Measurements from ENCODE around the gene SRPRB. TPM values are rescaled to one million over a fixed set of nuclear protein-coding genes. Genes with fewer than 3 reads are reported as not detected.

SRPRB gene
- total RNA-seq, 1 donor from 2014 or later: 42.8 TPM

DNA sequence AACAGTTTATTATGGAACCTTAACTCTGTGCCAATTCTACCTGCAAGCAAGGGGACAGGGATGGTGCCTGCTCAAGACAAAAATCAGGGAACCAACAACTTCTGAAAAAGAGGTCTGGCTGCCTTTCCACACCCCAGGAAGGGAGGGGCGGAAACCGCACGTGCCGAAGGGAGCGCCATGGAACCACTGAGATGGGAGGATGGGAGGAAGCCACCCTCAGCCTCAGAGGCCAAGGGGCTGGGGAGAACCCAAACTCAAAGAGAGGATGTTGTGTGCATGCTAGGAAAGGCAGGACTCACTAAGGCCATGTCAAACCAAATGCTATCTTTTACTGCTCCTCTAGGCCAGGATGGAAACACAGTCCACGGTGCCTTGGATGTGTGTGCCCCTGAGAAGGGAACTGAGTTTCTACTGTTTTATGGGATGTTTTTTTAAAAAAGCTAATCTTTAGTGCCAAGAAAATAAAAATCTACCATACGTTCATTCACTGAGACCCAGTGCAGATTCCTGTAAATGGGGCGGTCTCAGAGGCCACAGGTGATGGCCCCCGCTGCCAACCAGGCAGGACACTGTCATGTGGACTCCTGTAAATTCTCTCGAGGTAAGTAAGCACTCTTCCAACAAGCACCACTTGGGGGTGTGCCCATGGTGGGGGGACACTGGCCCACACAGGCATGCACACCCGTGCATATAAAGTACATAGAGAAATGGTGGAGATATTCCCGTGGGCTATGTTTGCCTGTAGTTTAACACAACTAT is 20.5 kb downstream of the SRPRB start:
- DNase-seq (ENCODE audit: low spot score in 2 of 2) (no peak), FAIRE-seq (no peak)

DNA sequence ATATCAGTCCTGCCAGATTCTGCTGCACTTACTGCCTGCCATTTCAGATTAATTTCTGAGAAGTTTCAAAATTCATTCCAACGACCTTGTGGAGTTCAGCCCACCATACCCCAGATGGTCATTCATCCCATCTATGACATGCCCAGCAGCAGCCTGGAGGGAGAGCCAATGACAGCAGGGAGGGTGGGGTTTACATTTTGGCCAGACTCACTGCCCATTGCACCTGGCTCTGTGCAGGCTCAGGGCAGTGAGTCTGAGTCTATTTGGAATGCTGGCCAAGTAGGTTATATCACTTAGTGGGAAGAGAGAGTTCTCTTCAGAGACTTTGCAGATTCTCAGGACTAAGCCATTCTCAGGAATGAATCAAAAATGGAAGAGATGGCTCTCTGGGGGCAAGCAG is 21.5 kb downstream of the SRPRB start:
- no peak for DNase-seq (ENCODE audit: low spot score in 2 of 2)
- no peak for FAIRE-seq

DNA sequence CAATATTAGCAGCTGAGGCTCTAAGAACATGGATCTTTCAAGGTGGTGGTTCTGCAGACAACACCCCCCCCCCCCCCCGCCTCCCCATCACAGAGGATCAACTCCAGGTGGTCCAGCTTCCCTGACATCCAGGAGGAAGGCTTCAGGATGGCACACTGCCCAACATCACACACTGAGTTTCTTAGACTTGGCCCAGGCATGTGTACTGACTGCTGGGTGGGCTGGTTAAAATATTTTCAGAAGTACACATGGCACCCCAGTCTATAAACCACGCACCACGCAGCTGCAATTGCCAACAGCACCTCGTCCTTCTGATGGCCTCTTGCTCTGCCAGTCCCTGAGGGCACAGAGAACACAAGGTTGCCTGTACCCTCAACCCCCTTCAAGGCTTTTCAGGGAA is 22.1 kb downstream of the SRPRB start:
- no peak for DNase-seq (ENCODE audit: low spot score in 2 of 2)
- no peak for FAIRE-seq

DNA sequence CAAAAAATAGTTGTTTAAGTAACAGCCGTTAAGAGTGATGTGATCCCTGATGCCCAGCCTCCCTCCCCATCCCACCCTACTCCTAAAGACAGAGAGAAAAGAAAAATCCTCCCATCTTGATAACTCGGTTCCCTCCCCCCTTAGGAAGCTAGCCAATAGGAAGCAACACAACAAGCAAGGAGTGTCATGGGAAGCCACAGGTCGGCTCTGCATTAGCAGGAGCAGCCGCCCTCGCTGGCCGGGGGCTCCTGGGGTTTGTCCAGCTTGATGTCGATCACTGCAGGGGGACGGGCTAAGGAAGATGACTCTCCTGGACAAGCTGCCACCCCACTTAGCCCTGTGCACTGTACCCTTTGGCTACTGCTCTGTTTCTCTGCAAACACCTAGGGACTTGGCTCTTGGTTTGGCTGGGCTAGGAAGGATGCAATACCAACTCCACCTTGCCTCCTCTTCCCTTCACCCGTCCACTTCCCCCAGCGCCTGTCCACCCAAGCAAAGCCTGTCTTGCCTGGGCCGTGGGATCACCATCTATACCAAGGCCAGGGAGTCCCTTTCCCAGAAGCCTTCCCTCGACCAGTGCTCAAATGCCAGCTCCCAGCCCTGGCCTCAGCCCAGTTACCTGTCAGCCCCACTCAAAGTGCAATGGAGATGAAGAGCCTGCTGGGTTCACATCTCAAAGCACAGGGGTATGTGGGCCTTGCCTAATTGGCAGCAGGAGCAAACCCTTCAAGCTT is 23.1 kb downstream of the SRPRB start:
- no peak for FAIRE-seq
- DNase-seq (ENCODE audit: low spot score in 2 of 2): no peak

DNA sequence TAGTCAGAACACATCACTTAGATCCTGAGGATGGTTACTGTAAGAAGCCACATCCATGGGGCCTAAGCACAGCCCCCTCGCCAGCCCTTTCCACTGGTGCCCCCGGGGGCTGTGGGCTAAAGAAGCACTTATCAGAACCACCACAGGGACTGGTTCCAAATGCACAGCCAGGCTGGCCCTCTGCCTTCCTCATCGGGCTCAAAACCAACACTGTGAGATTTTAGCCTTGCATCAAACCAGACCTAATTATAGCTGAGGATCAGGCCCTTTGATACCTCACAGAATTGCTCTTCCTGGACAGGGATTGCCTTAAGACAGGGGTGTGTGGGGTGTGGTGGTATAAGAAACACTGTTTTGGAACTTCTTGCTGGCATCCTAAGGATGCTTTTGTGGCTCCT is 23.7 kb downstream of the SRPRB start:
- FAIRE-seq (no peak), DNase-seq (ENCODE audit: low spot score in 2 of 2) (no peak)

DNA sequence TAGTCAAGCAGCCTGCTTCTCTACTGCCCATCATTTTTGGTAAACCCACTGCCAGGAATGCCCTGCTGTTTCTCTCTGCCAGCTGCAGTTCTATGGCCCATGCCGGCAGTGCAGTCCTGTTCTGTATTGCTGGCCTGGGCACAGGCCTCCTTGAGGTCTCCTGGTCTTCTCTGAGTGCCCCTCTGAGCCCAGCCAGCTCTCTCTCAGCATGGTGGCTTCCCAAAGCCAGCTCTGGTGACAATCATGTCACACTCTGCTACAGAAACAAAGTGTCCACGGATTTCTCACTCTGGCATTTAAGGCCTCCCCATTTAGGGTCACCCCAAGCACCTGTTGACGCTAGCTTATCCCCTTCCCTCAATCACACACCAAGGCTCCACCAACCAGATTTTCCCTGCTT is 24.5 kb downstream of the SRPRB start:
- DNase-seq (ENCODE audit: low spot score in 2 of 2): no peak
- no peak for FAIRE-seq

DNA sequence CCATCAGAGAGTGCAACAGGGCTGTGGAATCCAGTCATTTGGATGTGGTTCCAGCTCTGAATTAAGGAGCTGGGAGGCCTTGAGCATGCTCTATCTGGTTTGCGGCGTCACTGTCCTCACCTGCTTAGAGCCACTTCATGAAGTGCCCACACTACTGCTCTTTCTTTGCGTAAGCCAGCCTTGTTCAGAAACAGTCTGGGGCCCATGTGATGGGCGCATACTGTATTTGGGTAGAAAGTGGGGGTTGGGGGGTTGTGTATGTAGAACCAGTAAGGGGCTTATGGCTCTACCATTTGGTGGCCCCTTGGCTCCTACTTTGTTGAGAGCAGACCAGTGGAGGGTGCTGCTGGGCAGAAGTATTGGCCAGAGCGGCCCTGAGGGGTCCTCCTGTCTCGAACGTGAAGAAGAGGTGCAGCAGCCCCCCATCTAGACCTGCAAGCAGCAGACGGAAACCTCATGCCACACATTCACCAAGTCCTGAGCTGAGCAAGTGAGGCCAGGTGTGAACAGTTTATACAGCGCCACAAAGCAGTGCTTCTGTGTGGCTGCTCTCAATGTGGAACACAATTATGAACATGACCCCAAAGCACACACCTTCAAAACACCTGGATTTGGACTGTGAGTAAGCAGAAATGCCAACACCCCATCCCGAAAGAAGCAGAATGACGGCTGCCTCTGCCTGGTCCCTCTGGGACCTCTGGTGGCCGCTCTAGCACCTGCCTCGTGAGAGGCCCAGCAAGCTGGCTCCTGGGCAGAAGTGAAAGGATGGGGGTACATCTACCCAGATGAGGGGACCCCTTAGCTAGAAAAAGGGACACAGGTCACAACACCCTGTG is 26.6 kb downstream of the SRPRB start:
- FAIRE-seq (no peak), DNase-seq (ENCODE audit: low spot score in 2 of 2) (no peak)

DNA sequence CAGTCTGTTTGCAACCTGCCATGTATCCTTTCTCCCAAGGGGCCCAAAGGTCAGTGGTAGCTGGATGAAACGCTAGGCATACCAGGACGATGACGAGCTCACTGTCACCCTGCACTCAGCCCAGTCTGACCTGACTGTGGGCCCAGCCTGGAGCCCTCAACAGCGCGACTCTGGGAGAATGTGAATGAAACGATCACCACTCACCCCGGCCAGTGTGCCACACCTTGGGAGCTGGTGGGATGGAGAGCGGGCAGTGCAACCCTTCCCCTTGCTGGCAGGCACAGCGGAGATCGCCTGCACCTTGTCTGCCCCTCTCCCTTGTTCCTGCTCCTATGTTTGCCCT is 27.2 kb downstream of the SRPRB start:
- no peak for DNase-seq (ENCODE audit: low spot score in 2 of 2)
- FAIRE-seq: no peak

DNA sequence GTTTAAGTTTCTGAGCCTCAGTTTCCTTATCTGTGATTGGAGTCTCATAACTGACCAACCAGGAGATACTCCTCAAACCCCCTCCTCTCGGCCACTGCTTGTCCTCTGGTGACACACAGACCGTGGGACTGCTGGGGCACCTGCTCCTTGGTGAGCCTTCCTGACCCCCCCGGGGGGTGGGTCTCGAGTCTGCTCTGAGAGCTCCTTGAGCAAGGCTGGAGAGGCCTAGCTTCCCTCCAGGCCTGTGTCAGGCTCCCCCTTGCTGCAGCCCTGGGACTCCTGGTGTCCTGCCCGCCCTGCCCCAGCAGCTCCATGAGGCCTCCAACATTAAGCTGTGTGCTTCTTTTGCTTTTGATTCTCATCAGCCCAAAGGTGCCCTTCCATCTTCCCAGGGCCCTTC is 27.7 kb downstream of the SRPRB start:
- FAIRE-seq: no peak
- no peak for DNase-seq (ENCODE audit: low spot score in 2 of 2)

DNA sequence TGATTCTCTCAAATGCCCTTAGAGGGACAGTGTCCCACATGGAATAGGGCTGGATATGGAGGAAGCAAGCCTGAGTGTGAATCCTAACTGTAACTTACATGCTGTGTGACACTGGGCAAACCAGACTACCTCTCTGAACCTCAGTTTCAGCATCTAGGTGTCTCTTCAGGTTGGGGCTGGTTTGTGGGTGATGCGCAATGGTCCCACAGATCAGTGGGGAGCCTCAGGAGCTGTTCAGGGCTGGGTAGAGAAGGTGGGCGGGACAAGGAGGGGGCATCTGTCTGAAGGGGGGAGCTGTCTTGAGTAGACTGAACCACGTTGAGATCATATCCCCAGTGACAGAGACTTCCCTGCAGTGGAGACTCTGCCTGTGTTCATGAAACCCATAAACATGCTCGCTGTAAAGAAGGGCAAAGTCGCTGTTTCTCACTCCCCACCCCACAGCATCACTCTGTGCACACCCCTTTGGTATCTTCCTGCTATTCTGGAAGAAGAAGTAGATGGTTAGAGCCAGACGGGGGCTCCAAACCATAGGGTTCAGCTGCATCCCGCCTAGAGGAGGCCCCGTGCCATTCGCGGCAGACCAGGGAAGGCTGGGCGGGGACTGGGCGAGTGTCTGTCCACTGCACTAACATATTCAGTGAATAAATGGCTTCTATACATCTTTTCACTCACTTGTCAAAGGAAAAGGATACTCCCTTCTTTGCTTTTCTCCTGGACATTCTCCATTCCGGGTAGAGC is 28.4 kb downstream of the SRPRB start:
- FAIRE-seq: no peak

DNA sequence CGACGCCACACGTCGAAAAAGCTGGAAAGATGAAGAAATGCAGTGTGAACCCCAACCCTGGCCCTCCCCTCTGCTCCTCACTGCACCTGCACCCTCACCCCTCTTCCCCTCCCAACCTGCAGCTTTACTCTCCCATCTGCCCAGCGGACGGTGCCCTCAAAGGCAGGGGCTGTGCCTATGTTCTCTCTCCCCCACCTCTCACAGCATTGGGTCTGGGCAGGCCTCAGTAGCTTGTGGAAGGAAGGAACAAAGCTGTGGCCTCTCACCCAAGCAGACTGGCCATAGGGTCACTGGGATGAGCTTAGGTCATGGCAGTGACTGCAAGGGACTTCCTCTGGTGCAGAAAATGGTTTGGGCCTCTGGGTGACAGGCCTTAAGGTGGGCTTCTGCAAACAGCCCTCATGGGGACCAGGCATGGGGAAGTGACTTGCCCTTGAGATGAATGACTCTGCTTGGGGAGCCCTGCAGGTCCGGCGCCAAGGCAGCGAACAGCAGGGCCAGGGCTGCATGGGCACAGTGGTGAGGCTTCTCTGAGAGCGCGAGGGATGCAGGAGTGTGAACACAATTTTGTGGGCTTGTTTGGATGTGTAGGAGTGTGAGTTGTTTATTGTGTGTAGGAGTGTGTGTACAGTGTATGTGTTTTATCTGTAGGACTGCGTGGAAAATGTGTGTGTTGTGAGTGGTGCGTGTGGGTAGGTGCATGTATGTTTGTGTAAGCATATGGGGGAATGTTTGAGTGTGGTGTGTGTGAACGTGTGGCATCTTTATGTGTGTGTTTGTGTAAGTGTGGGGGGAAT is 29.2 kb downstream of the SRPRB start:
- FAIRE-seq: no peak
- DNase-seq (ENCODE audit: low spot score in 2 of 2): no peak

More for the DNA sequence above, 28.4 kb downstream of the SRPRB start:
- DNase-seq (ENCODE audit: low spot score in 2 of 2): no peak

DNA sequence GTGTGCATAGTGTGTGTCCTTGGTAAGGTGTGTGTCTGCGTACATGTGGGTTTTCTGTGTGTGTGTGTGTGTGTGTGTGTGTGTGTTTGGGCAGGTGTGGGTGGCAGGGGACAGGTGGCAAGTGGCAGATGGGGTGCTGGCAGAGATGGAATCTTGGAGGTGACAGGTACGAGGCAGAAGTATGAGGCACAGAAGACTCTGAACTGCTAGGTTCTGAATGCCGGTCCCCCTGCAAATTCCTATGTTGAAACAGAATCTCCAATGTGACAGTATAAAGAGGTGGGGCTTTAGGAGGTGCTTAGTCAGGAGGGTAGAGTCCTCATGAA is 29.8 kb downstream of the SRPRB start:
- DNase-seq (ENCODE audit: low spot score in 2 of 2) (no peak), FAIRE-seq (no peak)

DNA sequence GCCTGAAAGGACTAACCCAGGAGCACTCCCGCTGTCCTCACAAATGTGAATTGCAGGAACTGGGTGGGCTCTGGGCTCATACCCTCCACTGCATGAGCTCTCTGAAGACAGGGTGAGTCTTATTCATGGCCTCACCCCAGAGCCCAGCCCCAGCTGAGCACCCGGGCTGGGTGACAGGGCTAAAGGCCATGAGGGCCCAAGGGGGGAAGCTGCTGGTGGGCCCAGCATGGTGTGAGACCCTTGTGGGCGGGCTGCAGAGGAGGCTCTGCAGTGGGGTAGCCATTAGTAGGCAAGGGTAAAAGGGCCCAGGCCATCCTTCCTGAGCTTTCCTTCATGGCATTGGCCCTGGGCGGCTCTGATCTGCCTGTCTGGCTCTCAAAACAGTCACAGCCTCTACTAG is 30.3 kb downstream of the SRPRB start:
- DNase-seq (ENCODE audit: low spot score in 2 of 2) (no peak), FAIRE-seq (no peak)

DNA sequence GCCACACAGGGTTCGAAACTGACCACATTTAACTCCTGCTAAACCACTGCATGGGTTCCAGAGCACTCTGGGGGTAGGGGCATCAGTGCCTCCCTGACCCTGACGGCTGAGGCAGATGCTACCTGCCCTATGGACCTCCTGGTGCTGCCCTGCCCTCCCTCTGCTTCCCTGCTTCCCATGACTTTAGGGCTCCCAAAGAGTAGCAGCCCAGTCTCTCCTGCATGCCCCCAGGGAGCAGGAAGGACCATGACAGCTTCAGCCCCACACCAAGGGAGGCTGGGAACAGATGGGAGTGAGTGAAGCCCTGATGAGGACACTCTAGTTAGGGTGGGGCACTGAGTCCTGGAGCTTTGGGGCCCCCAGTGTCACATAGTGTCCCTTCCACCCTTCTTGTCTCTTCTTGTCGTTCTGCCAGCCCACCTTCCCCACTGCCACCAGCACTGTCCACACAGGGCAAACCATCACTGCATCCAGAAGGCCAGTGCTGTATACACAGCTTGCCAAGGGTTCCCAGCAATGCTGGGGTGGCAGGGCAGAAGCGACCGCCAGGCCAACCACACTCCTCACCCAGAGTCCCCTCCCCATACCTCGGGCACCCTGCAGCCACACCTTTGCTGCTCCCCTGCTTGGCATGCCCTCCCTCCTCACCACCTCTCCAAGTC is 31.0 kb downstream of the SRPRB start:
- DNase-seq (ENCODE audit: low spot score in 2 of 2) (no peak), FAIRE-seq (no peak)

DNA sequence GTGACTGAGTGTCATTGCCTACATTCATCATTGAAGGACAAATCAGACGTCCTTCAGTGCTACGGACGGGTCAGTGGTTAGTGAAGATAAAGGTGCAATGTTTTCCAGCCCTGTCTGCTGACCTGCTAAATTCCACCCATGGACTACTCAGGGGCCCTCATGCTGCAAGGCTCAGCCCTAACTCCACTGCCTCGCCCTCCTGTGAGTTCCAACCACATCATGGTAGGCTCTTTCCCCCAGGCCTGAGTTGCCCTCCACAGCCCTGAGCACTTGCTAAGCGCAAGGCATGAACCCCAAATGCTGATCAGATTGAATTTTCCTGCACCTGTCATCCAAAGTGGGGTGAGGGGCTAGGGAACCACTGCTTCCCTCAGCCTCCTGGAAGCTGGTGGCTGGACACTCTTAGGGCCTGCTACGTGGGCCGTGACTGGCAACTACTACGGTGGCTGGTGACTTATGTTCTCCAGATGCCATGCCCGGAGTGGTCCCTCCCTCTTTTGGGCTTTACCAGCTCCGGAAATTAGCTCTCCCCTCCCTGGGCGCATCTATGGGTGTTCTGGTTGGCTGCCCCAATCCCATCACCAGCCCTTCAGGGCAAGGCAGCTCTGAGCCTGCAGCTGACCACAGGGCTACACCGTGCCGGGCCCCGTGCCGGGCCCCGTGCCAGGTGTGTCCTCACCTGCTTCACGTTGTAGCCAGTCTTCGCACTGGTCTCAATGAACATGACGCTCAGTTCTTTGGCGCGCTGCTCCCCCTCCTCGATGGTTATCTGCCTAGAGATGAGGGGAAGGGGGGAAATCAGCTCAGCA is 32.1 kb downstream of the SRPRB start:
- DNase-seq (ENCODE audit: low spot score in 2 of 2): no peak

DNA sequence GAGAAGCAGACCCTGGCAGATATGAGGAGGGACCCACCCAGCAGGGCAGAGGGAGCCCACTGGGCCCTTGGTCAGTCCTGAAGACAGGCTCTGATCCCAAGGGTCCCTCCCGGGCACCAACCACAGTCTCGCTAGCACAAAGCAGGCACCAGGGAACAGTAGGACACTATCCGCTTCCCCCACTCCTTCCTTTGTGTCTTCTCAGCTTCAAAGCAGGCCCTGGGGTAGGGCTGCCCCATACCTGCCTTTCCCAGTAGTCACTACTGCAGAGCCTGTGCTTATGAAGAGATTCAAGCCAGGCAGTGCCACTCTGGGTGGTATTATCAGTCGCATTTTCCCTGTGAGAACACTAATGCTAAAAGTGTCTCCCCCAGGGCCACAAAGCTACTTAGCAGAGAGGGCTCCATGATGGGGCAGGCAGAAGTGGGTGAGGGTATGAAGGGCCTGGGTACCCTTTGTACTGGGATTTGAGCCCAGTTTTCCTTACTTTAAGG is 32.7 kb downstream of the SRPRB start:
- FAIRE-seq (no peak), DNase-seq (ENCODE audit: low spot score in 2 of 2) (no peak)

More for the DNA sequence above, 32.1 kb downstream of the SRPRB start:
- FAIRE-seq: no peak

DNA sequence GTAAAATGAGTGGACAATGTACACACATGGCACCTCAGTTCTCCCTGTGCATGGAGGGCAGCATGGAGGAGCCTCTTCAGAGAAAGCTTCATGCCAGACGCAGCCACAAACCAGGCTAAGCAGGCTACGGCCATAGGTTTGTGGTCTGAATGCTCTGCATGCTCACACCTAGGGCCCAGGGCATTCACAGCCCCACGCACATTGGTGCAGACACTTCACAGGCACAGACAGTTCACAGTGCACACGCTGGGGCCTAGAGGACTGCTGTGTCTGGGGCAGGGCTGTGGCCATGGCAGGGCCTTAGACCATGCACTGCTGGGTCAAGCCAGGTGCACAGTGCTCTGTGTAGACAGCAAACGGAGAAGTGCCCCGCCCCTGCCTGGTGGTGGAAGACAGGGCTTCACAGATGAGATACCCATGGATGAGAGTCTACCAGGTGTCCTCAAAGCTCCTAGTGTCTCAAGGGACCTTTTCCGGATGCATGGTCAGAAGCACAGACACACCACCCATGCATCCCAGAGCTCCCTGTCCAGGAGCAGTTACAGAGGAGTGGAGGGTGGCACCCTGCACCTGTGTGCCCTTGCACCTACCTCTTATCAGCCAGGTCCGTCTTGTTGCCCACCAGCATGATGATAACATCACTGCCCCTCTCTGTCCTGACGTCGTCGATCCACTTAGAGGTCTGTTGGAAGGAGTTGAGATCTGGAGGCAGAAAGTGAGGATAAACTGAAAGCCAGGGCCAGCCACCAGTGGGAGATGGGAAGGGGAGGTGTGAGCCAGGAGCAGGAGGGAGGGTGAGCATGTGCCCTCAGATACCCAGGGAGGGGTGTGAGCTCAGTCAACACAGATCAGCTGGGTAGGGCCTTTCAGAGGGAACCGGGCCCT is 33.5 kb downstream of the SRPRB start:
- FAIRE-seq (no peak), DNase-seq (ENCODE audit: low spot score in 2 of 2) (no peak)
